ENCODE measurements around the gene TIE1. TPM values are rescaled to one million over a fixed set of nuclear protein-coding genes. Genes with fewer than 3 reads are reported as not detected.
A peak's percentile ranks its signal among the peaks of the same experiment; 100 is the strongest.

Gene TIE1
- total RNA-seq, 1 donor from 2014 or later, result 7.0 TPM

DNA sequence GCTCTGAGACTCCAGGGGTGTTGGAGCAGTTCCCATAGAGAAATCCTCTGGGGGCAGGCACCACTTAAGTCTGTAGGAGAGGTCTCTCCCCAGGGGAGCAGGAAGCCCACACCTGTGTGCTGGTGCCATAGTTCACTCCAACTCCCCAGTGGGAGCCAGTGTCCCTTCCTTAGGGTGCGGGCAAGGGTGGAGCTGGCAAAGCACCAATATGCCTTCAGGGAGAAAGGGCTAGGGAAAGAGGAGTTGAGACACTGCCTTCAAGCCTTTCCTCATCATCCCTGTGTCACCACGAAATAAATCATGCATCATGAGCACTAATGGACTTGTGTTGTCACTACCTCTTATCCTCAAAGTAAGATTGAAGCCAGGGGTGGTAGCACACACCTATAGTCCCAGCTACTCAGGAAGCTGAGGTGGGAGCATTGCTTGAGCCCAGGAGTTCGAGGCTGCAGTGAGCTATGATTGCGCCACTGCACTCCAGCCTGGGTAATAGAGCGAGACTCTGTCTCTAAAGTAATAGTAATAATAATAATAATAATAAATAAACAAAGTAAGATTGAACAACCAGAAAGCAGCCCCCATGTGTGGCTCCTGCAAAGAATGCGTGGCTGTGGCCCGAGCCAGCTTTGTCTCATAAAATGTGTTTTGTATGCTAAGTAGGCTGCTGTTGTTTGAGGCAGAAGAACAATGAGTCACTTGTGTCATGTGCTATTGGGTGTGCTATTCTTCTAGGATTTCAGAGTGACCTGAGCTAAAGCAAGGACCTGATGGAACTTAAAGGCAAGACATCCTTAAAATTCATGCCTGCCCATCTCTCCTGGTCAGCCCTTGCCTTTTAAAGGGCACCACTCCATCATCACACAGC, 6.7 kb upstream of the TIE1 start:
- peak; percentile 49 for DNase-seq

GRCh38 chr1:43294761-43295160, 6.0 kb upstream of the TIE1 start:
- no peak for DNase-seq

GRCh38 chr1:43296207-43296606, 4.6 kb upstream of the TIE1 start:
- no peak for DNase-seq

DNA sequence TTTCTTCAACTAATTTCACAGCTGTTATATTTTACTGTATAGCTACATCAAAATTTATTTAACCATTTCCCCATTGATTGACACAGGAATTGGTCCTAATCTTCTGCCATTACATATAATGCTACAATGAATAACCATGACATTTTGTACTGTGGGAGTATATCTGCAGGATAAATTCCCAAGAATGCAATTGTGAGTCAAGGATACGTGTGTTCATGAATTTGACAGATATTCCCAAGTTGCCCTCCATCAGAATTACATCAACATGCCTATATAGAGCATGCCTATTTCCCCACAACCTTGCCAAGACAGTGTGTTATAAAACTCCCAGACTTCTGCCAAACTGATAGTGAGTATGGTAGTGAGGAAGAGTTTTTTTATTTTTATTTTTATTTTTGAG, 2.7 kb upstream of the TIE1 start:
- DNase-seq, result no peak

- no peak for DNase-seq
Observed at GRCh38 chr1:43299101-43299500, 1.7 kb upstream of the TIE1 start.

GRCh38 chr1:43302201-43302600, 1.4 kb downstream of the TIE1 start:
- no peak for DNase-seq

- no peak for DNase-seq
Observed at GRCh38 chr1:43302721-43303470, 2.1 kb downstream of the TIE1 start.

- DNase-seq, result no peak
Observed at GRCh38 chr1:43303471-43304313, 2.9 kb downstream of the TIE1 start.

- DNase-seq, result no peak
Observed at GRCh38 chr1:43304314-43304681, 3.5 kb downstream of the TIE1 start.

DNA sequence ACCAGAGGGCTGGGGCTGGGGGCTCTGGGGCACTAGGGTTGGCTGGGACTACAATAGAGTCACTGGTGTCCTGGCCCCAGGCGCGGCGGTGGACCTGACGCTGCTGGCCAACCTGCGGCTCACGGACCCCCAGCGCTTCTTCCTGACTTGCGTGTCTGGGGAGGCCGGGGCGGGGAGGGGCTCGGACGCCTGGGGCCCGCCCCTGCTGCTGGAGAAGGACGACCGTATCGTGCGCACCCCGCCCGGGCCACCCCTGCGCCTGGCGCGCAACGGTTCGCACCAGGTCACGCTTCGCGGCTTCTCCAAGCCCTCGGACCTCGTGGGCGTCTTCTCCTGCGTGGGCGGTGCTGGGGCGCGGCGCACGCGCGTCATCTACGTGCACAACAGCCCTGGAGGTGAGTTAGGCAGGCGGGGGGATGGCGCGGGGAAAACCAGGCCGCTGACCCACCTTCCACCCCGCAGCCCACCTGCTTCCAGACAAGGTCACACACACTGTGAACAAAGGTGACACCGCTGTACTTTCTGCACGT, 4.1 kb downstream of the TIE1 start:
- no peak for DNase-seq

- DNase-seq, result no peak
Observed at GRCh38 chr1:43305461-43305860, 4.7 kb downstream of the TIE1 start.

DNA sequence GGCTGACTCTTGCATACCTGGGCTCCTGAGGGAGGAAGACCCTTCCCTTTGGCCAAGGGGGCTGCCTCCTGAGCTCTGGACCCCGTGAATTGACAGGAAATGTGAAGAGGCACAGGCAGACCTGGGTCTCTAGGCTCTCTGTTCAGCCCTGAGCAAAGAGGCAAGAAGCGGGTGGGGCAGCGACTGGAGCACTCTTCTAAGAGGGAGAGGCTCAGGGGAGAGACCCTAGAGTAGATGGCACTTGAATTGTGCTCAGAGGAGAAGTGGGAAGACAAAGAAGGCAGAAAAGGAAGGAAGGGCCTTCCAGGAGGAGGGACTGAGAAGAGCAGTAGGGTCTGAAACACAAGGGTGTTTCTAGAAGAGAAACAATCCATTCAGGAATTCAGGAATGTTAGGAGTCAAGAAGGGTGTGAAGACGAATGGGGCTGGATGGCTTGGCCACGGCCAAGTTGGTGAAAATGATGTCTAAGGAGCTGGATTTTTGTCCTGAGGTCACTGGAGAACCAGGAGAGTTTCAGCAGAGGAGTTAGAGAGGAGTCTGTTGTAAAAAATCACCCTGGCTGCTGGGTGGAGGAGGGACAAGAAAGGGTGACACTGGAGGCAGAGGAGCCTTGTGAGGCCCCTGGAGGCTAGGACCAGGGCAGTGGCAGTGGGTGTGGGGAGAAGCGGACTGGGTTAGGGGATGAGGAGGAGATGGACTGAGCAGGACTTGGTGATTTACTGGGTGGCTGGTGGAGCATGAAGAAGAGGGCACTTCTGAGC, 5.3 kb downstream of the TIE1 start:
- no peak for DNase-seq

DNA sequence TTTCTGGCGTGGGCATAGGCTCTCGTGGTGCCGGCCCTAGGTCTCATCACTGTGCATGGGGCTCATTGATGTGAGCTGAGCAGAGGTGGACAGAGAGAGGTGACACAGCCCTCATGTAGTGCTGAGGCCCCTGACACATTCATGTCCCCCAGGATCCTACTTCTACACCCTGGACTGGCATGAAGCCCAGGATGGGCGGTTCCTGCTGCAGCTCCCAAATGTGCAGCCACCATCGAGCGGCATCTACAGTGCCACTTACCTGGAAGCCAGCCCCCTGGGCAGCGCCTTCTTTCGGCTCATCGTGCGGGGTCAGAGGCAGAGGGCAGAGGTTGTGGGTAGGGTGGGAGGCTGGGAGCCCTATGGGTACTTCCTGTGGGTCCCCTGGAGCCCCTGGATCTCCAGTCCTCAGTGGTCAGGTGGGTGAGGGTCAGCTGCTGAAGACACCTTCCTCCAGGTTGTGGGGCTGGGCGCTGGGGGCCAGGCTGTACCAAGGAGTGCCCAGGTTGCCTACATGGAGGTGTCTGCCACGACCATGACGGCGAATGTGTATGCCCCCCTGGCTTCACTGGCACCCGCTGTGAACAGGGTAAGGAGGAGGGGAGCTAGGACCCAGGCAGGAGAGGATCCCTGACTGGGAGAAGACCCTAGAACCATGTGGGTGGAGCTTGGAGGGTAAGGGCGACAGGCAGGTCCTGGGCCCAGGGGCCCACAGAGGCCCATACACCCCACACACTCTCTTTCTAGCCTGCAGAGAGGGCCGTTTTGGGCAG, 6.1 kb downstream of the TIE1 start:
- no peak for DNase-seq

GRCh38 chr1:43307458-43308158, 6.8 kb downstream of the TIE1 start:
- DNase-seq, result no peak

GRCh38 chr1:43308635-43309404, 8.0 kb downstream of the TIE1 start:
- no peak for DNase-seq

GRCh38 chr1:43309405-43310025, 8.7 kb downstream of the TIE1 start:
- no peak for DNase-seq

DNA sequence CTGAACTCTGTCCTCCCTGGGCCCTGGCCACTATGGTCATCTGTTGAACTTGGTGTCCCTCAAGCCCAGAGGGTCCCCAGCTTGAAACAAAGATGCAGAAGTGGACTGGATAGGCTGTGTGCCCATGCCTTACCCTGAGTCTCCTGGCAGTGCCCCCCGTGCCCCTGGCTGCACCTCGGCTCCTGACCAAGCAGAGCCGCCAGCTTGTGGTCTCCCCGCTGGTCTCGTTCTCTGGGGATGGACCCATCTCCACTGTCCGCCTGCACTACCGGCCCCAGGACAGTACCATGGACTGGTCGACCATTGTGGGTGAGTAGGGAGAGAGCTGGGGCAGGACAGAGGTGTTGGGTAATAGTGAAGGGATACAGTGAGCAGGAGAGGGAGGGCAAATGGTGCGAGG, 10.7 kb downstream of the TIE1 start:
- no peak for DNase-seq

GRCh38 chr1:43312212-43312623, 11.4 kb downstream of the TIE1 start:
- no peak for DNase-seq
